Measurements from ENCODE around the gene CLIC6. TPM values are rescaled to one million over a fixed set of nuclear protein-coding genes. Genes with fewer than 3 reads are reported as not detected.

CLIC6 gene
- total RNA-seq: under 1 TPM; 0.52 to 0.59 TPM

GRCh38 chr21:34668803-34669148, at the start of gene CLIC6:
Gene CLIC6, plus strand, starts transcription at chr21:34668994. Its CDS starts 395 bp downstream, at chr21:34669389.
- CTCF ChIA-PET: no interaction called here
- POLR2A ChIA-PET: no interaction called here

DNA sequence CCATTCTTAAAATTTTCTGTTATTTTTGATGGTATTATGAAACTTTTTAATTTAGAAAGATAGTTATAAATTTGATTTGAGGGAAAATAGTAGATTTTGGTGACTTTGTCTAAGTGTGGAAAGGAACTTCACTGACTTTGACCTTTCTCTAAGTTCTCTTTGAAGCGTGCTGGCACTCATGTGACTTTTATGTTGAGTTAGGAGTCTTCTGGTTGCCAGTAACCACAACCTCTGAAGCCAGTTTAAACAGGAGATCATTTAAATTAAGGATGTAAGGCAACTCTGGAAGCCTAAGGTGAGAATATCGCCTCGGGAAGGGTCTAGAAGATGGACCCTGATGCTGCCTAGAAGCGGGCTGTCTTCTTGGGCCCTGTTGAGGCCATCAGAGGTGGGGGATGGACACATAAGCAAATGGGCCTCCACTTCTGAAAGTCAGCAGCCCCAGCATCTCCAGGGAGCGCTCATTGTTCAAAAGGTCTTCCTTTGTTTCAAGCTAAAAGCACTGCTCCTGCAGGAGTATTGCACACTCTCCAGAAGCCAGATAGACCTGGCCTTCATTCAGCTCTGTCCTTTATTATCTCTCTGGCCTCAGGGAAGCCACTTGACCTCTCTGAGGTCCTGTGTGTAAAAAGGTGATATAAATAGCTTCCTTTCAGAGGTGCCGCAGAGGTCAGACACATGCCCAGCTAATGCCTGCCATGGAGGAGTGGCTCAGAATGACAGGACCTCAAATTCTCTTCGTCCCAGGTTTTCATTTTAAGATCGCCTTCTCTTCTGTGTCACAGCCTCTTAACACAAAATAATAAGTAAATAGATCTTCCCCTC, 48.7 kb upstream of the CLIC6 start:
- ChIA-PET CTCF (no interaction called here), POLR2A (no interaction called here)

DNA sequence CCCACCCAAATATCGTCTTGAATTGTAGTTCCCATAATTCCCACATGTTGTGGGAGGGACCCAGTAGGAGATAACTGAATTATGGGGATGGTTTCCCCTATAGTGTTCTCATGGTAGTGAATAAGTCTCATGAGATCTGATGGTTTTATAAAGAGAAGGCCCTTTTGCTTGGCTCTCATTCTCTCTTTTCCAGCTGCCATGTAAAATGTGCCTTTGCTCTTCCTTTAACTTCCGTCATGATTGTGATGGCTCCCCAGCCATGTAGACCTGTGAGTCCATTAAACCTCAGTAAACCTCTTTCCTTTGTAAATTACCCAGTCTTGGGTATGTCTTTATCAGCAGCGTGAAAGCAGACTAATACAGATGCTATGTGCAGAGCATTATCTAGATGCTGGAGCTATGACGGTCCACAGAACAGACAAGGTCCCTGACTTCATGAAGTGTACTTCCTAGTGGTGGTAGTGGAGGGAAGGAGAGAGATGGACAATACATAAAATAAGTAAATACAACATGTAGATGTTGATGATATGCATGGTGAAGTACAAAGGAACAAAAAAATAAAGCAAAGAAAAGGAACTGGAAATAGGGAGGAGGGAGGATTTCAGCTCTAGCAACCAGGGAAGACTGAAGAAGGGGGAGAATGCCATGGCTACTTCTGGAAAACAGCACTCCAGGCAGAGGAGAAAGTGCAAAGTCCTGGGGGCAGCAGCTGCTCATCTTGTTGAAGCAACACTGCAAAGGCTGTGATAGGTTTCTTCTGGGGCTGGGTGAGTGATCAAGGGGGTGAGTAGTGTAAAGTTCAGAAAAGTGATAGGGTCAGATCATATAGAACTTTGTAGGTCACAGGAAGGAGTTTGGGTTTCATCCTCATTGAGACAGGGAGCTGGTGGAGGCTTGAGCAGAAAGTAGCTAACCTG, 47.1 kb upstream of the CLIC6 start:
- POLR2A ChIA-PET: no interaction called here

GRCh38 chr21:34623516-34623915, 45.3 kb upstream of the CLIC6 start:
- POLR2A ChIA-PET: no interaction called here
- CTCF ChIA-PET: no interaction called here

More for the DNA sequence above, 47.1 kb upstream of the CLIC6 start:
- CTCF ChIA-PET: interaction anchor here (0.8 kb wide), 2 partner anchors 9 to 19 kb away, joined by 3 read pairs; no protein-coding TSS in a partner anchor

GRCh38 chr21:34625030-34625593, 43.7 kb upstream of the CLIC6 start:
- ChIA-PET POLR2A (no interaction called here), CTCF (no interaction called here)

DNA sequence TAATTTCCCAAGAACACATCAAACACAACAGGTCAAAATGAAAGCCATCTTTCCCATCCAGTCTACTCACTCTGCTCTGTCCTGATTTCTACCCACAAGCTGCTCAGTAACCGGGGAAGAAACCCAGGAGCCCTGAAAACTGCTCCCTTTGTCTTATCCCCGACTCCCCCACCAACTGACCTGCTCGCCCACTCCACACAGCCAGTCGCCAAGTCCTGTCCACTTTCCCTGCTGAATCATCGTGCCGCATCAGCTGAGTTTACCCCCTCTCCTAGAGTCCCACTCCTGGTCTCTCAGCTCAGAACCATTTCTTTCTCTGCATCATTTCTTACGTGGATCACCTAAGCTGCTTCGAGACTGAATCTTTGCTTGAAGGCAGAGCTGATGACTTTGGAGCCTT, 42.7 kb upstream of the CLIC6 start:
- ChIA-PET CTCF (interaction anchor here (1.6 kb wide), 1 partner anchor 264 kb away, joined by 4 read pairs; no protein-coding TSS in a partner anchor), POLR2A (no interaction called here)

GRCh38 chr21:34630536-34631143, 38.2 kb upstream of the CLIC6 start:
- CTCF ChIA-PET: interaction anchor here (0.6 to 2.8 kb wide), 8 partner anchors 9 to 268 kb away, joined by 3 to 10 read pairs (median 3); no protein-coding TSS in a partner anchor
- POLR2A ChIA-PET: no interaction called here

DNA sequence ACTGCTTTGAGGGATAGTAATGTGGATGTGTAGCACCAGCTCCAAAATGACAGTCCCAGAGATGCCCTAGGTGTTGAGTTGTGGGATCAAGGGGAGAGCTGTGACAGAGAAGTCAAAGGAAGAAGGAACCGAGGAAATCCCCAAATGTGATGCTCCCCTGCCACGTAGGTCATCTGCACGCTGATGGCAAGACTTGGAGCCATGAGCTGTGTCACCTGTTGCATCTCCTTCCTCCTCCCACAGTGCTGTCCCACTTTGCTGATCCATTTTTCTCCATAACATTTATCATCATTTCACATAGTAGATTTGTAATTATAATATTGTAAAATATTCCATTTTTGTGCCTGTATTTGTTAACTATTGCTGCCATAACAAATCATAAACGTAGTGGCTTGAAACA, 36.3 kb upstream of the CLIC6 start:
- CTCF ChIA-PET: interaction anchor here (1.0 to 1.5 kb wide), 2 partner anchors 30 to 265 kb away, joined by 3 to 6 read pairs; no protein-coding TSS in a partner anchor
- POLR2A ChIA-PET: no interaction called here

DNA sequence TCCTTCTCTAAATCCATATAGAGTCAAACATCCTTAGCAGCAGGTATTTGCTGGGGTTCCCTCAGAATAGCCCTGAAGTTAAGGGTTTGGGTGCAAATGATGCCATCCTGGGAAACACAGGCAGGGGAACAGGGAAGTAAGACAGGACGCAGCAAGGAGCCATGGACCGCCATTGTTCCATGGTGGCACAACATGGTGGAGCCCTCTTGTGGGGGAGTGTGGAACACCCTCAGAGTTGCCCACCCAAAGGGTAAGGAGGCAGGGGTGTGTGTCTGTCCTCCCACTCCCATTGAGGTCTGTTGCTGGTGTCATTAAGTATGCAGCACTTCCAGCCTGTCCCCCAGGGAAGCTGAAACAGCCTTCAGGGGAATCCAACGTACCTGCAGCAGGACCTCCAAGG, 33.5 kb upstream of the CLIC6 start:
- ChIA-PET POLR2A (no interaction called here), CTCF (no interaction called here)

- ChIA-PET POLR2A (no interaction called here), CTCF (interaction anchor here (0.6 kb wide), 1 partner anchor 35 kb away, joined by 3 read pairs; no protein-coding TSS in a partner anchor)
These were observed 31.8 kb upstream of the CLIC6 start for GRCh38 chr21:34636961-34637360.

DNA sequence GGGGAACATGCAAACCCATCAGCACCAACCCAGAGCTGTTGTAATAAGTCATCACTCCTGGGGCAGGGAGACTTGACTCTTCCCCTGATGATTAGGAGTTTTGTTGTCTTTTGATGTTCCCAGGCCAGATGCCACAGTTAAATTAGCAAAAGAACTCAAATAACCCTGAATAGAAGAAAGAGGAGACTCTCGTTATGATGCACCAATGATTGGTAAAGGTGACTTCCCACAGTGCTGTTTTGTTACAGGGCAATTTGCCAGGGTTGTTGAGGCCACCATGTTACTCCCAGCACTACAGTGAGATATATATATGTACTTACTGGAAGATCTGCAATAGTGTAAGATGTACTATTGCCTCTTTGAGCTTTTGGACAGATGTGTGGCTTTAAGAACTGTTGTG, 29.5 kb upstream of the CLIC6 start:
- CTCF ChIA-PET: interaction anchor here (1.2 kb wide), 1 partner anchor 8 kb away, joined by 3 read pairs; no protein-coding TSS in a partner anchor
- POLR2A ChIA-PET: no interaction called here

GRCh38 chr21:34639882-34640788, 28.7 kb upstream of the CLIC6 start:
- ChIA-PET CTCF (interaction anchor here (1.2 kb wide), 1 partner anchor 9 kb away, joined by 3 read pairs; no protein-coding TSS in a partner anchor), POLR2A (interaction anchor here (0.5 kb wide), 1 partner anchor 225 kb away, joined by 4 read pairs; no protein-coding TSS in a partner anchor)

DNA sequence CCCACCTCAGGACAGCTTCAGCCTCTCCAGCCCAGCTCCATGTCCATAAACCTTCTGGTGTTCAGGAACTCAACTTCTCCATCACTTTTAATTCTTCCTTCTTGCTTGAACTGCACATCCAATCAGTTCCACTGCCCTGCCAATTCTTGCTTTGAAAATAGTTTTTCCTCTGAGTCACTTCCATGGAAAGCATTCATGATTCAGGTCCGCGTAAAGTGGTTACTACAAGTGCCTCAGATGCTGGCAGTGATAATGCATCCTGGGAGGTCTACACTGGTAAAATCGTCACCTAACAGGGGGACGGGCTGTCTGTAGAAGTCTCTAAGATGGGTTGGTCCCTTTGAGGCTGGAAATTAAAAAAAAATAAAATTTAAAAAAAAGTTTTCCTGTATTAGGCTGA, 27.9 kb upstream of the CLIC6 start:
- CTCF ChIA-PET: no interaction called here
- POLR2A ChIA-PET: no interaction called here

DNA sequence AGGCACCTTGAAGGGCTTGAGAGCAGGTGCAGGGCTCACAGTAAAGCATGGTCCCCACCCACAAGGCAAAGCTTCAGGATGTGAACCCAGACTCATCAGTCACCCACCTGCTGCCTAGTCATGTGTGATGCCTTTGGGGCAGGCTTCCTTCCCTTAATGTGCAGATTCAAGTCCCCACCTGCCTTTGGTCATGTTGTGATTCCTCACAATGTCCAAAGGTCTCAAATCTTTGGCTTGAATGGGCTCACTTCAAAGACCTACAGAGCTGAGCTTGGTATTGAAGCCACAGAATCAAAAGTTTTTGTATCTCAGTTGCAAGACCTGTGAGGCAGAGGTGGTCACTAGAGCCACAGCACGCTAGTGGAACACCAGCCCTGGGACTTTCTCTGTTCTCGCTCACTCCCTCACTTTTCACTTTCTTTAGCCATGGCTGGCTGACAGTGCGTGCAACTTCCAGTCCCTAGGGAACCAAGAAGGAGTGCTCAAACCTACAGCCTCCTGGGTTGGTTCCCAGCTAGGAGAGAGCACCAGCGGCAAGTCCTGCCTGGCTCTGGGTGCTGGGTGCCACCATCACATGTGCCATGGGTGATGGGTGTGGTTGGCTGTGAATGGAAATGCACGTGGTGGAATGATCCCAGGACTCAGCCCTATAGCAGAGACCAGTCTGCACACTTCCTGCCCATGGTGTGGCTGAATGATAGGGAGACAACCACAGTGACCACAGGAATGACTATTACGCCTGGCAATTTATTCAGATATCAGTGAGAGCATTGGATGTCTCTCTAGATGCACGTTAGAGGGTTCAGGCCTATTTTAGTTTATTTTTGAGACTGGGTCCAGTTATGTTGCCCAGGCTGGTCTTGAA, 26.4 kb upstream of the CLIC6 start:
- ChIA-PET CTCF (interaction anchor here (1.9 kb wide), 1 partner anchor 12 kb away, joined by 4 read pairs; no protein-coding TSS in a partner anchor), POLR2A (no interaction called here)

DNA sequence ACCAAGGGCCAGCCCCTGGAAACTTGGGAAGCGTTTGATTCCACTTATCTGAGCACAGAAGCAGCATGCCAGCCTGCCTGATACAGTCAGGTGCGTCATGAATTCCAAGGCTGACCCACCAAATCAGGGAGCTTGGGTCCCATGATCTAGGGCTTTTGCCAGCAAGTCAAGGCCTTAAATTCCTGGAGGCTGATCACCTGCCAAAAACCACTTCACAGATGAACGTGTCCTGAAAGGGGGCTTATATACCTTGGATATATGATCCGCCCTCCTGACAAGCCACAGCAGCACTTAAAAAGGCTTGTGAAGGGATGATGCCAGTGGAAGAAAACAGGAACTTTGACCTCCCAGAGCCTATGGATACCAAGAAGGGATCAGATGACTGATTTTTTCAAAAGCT, 24.0 kb upstream of the CLIC6 start:
- CTCF ChIA-PET: no interaction called here
- POLR2A ChIA-PET: no interaction called here

DNA sequence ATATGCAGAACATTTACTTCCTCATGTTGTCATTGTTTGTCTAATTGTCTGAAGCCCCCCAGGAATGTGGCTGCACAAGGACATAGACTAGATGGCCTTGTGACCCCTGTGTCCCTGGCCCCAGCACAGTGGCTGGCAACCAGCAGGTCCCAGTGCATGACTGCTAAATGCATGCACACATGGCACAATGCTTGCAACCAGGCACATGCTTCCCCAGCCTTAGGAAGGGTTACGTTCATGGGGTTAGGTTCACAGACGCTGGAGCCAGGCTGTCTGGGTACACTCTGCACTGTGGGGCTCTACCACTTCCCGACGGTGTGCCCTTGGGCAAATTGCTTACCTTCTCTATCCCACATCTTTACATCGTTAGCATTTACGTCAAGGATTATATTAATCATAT, 21.2 kb upstream of the CLIC6 start:
- ChIA-PET CTCF (no interaction called here), POLR2A (no interaction called here)

GRCh38 chr21:34648739-34649297, 20.0 kb upstream of the CLIC6 start:
- ChIA-PET POLR2A (no interaction called here), CTCF (no interaction called here)

DNA sequence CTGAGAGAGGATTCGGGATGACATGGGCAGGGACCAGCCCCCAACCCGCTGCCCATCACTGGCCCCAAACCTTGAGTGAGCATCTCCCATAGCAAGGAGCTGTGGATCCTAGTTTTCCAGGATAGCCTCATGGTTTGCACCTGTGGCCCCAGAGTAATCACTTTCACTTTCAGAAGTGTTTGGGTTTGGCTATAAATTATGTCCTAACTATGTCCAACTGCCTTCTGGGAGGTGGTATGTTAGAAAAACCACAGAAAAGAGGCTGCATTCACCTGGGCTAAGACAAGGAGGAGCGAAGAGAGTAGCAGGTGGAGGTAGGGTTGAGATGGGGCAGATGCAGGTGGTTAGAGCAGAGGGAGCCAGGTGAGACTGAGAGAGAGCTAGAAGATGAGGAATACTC, 19.4 kb upstream of the CLIC6 start:
- POLR2A ChIA-PET: no interaction called here
- CTCF ChIA-PET: no interaction called here
